NK-92 (cell line): ENCODE measurements around the gene STX12.
A peak's percentile ranks its signal among the peaks of the same experiment; 100 is the strongest.
"Not testable (repeated sequence)": the region's sequence is repeated elsewhere in the genome, so short reads cannot be mapped to it uniquely, and the experiment has no call there.

ENCODE experiments used
- DNase-seq: peaks from one replicate; lab custom pipeline; 2025; ENCODE audit not compliant: unreplicated experiment; lab: John Stamatoyannopoulos, UW

The STX12 gene

DNA sequence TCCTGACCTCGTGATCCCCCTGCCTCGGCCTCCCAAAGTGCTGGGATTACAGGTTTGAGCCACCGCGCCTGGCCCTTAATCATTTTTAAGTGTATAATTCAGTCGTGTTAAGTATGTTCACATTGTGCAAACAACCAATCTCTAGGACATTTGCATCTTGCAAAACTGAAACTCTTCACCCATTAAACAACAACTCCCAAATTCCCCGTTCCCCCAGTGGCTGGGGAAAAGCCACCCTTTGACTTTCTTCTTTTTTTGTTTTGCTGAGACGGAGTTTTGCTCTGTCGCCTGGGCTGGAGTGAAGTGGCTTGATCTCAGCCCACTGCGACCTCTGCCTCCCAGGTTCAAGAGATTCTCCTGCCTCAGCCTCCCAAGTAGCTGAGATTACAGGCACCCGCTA is 92.8 kb downstream of the STX12 start:
- DNase-seq, result no peak

DNA sequence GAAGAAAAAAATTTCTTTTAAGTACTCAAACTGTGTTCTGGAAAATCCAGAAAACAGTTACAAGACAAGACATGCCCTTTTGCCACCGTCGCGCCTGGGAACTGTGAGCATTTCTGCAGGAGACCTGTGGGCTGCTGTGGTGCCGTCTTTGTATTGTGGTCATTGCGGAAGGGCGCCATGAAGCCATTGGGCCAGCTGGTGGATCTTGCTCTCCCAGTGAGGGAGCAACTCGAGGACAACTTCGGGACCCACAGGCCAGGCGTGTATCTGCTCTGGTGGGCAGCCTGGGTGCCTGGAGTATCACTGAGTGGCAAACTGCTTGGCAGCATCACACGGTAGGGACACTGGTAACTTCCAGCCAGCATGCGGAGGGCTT is 95.5 kb downstream of the STX12 start:
- no peak for DNase-seq

DNA sequence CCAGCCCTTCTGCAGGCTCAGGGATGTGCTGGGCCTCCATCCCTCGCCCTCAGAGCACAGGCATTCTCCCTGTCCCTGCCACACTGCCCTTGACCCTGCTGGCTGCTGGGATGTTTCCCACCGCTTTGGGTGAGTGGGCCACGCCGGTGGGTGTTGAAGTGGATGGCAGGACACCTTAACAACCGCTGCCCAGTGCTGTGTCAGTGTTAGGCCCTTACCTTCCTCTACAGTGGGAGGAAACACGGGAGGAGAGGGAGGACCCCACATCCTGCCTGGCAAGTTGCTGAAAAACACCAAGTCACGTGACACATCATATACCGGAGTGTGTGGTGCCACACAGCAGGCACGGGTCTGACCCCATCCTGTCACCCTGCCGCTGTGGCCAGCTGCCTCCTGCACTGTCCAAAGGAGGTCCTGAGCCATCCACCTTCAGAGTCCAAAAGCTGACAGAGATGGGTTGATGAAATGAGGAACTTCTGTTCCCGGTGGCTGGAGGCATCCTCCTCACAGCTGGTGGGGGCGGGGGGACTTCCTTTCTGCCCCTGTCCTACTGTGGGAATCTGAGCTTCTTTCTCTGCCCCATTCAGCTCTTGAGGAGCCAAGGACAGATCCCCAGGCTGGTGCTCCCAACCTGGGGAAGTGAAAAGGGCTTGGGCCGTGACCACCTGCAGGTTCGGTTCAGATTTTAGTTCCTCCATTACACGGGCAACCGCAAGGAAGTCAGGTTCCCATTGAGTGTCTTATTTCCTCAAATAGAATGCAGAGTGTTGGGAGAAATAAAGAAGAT is 96.1 kb downstream of the STX12 start:
- DNase-seq, result peak; percentile 27

DNA sequence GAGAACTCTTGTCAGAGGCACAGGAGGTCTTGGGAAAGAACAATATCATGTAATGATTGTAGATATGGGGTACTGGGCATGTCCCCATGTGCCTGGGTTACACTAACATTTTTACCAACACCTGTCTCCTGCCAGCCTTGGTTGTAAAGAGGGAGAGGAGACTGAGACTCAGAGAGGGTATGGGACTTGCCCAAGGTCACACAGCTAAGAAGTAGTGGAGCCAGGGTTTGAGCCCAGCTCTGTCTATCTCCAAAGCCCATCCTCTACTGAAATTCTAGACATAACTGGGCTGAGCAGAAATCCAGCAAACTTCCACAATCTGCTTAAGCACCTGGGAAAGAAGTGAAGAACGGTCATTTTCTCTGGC is 96.7 kb downstream of the STX12 start:
- no peak for DNase-seq

- not testable (repeated sequence) for DNase-seq
These were observed 98.1 kb downstream of the STX12 start for GRCh38 chr1:27871076-27871475.

GRCh38 chr1:27872059-27872801 is 99.2 kb downstream of the STX12 start, which contains the start of gene THEMIS2:
Gene THEMIS2 (plus strand): TSS chr1:27872544. CDS start chr1:27872572, 28 bp downstream.
- no peak for DNase-seq

- DNase-seq, result no peak
These were observed 100.0 kb downstream of the STX12 start for GRCh38 chr1:27872802-27873551.

- DNase-seq, result no peak
These were observed 100.8 kb downstream of the STX12 start for GRCh38 chr1:27873671-27874384.
